ENCODE measurements around the gene UPB1. TPM values are rescaled to one million over a fixed set of nuclear protein-coding genes. Genes with fewer than 3 reads are reported as not detected.

UPB1 gene
- total and polyA plus RNA-seq, 4 donors = 0.87 to 4.5 (median 3.0) TPM

- Histone ChIP-seq H3K4me3 (no peak overlapping the region), H3K36me3 (ENCODE audit: control insufficient read depth in 4 of 4, insufficient read depth in 4 of 4, low read length in 4 of 4) (peaks cover 14 to 28% (median 18%) of the 10 kb centered on the region in 4 donors), H3K9me3 (ENCODE audit: control insufficient read depth in 4 of 4, insufficient read depth in 3 of 4, low read length in 3 of 4) (no peaks in the 10 kb centered on the region), H3K27ac (ENCODE audit: low read depth in 1 of 2, low read length in 1 of 2) (no peak overlapping the region), H3K4me1 (ENCODE audit: control insufficient read depth in 5 of 5, insufficient read depth in 5 of 5, low read length in 5 of 5) (peaks cover 0 to 5% (median 0%) of the 10 kb centered on the region in 5 donors), H3K9ac (ENCODE audit: insufficient read depth in 1 of 2, low read length in 2 of 2) (no peak overlapping the region), H3K27me3 (ENCODE audit: control insufficient read depth in 3 of 3, insufficient read depth in 3 of 3, low read length in 2 of 3) (no peaks in the 10 kb centered on the region)
- ATAC-seq (ENCODE audit: insufficient read depth, low FRiP score) (no peak), DNase-seq (no peak)
- WGBS, 2 donors = 75 to 93% methylated on average over 1 of the region's 1 CpG
- TF ChIP-seq, protein P1, sequence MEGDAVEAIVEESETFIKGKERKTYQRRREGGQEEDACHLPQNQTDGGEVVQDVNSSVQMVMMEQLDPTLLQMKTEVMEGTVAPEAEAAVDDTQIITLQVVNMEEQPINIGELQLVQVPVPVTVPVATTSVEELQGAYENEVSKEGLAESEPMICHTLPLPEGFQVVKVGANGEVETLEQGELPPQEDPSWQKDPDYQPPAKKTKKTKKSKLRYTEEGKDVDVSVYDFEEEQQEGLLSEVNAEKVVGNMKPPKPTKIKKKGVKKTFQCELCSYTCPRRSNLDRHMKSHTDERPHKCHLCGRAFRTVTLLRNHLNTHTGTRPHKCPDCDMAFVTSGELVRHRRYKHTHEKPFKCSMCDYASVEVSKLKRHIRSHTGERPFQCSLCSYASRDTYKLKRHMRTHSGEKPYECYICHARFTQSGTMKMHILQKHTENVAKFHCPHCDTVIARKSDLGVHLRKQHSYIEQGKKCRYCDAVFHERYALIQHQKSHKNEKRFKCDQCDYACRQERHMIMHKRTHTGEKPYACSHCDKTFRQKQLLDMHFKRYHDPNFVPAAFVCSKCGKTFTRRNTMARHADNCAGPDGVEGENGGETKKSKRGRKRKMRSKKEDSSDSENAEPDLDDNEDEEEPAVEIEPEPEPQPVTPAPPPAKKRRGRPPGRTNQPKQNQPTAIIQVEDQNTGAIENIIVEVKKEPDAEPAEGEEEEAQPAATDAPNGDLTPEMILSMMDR (IDR thresholded peaks at IDR 0.05; ENCODE audit: control extremely low read depth, extremely low read depth) = no peak
Observed at GRCh38 chr22:24576778-24577177, 81.6 kb downstream of the UPB1 start.

Other genes with a start within 250 kb of the UPB1 start
- gene SPECC1L, start 224.5 kb upstream of the UPB1 start, total RNA-seq = 10 to 100 TPM; 61.3 to 83.9 TPM
- 10 to 100 TPM; 10.4 to 14.3 TPM for gene SPECC1L, start 224.5 kb upstream of the UPB1 start, polyA plus RNA-seq
- gene ADORA2A, start 67.7 kb upstream of the UPB1 start, total RNA-seq = 10 to 100 TPM in 1 of 2 donors, 1 to 10 TPM in 1; 10.0 to 35.6 TPM
- gene ADORA2A, start 67.7 kb upstream of the UPB1 start, polyA plus RNA-seq = 10 to 100 TPM in 1 of 2 donors, 1 to 10 TPM in 1; 5.5 to 54.9 TPM
- gene GUCD1, start 59.8 kb downstream of the UPB1 start, total RNA-seq = 100 to 1,000 TPM in 1 of 2 donors, 10 to 100 TPM in 1; 94.6 to 130 TPM
- gene GUCD1, start 59.8 kb downstream of the UPB1 start, polyA plus RNA-seq = 100 to 1,000 TPM in 1 of 2 donors, 10 to 100 TPM in 1; 87.8 to 120 TPM
- 100 to 1,000 TPM in 1 of 2 donors, 10 to 100 TPM in 1; 76.3 to 193 TPM for gene SNRPD3, start 60.7 kb downstream of the UPB1 start, total RNA-seq
- 100 to 1,000 TPM; 109 to 113 TPM for gene SNRPD3, start 60.7 kb downstream of the UPB1 start, polyA plus RNA-seq
- 10 to 100 TPM in 1 of 2 donors, 1 to 10 TPM in 1; 8.9 to 17.9 TPM for gene LRRC75B, start 97.7 kb downstream of the UPB1 start, total RNA-seq
- 10 to 100 TPM in 1 of 2 donors, 1 to 10 TPM in 1; 4.4 to 13.3 TPM for gene LRRC75B, start 97.7 kb downstream of the UPB1 start, polyA plus RNA-seq
- 10 to 100 TPM; 31.8 to 69.7 TPM for gene GGT1, start 107.9 kb downstream of the UPB1 start, total RNA-seq
- 100 to 1,000 TPM in 1 of 2 donors, 10 to 100 TPM in 1; 36.1 to 162 TPM for gene GGT1, start 107.9 kb downstream of the UPB1 start, polyA plus RNA-seq

Measured in lung (tissue), 12 donors.